ENCODE results near the gene LBX1.

LBX1 gene

GRCh38 chr10:101244321-101245050 lies 15.2 kb upstream of the LBX1 start:
- no peak for DNase-seq (ENCODE audit: extremely low read depth in 1 of 2, low read depth in 1 of 2)

GRCh38 chr10:101241840-101242707 lies 12.8 kb upstream of the LBX1 start:
- no peak for DNase-seq (ENCODE audit: extremely low read depth in 1 of 2, low read depth in 1 of 2)

GRCh38 chr10:101238732-101239105 lies 9.5 kb upstream of the LBX1 start:
- DNase-seq (ENCODE audit: extremely low read depth in 1 of 2, low read depth in 1 of 2) = no peak

GRCh38 chr10:101237982-101238731 lies 8.9 kb upstream of the LBX1 start:
- no peak for DNase-seq (ENCODE audit: extremely low read depth in 1 of 2, low read depth in 1 of 2)

GRCh38 chr10:101237081-101237981 lies 8.1 kb upstream of the LBX1 start:
- no peak for DNase-seq (ENCODE audit: extremely low read depth in 1 of 2, low read depth in 1 of 2)

GRCh38 chr10:101236376-101237080 lies 7.3 kb upstream of the LBX1 start:
- no peak for DNase-seq (ENCODE audit: extremely low read depth in 1 of 2, low read depth in 1 of 2)

GRCh38 chr10:101235766-101236165 lies 6.5 kb upstream of the LBX1 start:
- DNase-seq (ENCODE audit: extremely low read depth in 1 of 2, low read depth in 1 of 2) = no peak

- DNase-seq (ENCODE audit: extremely low read depth in 1 of 2, low read depth in 1 of 2) = no peak
Observed at GRCh38 chr10:101234333-101234732, 5.1 kb upstream of the LBX1 start.

GRCh38 chr10:101233863-101234262 lies 4.6 kb upstream of the LBX1 start:
- DNase-seq (ENCODE audit: extremely low read depth in 1 of 2, low read depth in 1 of 2) = no peak

- DNase-seq (ENCODE audit: extremely low read depth in 1 of 2, low read depth in 1 of 2) = no peak
Observed at GRCh38 chr10:101233443-101233842, 4.2 kb upstream of the LBX1 start.

GRCh38 chr10:101231912-101232689 lies 2.8 kb upstream of the LBX1 start:
- no peak for DNase-seq (ENCODE audit: extremely low read depth in 1 of 2, low read depth in 1 of 2)

GRCh38 chr10:101231092-101231491 lies 1.8 kb upstream of the LBX1 start:
- DNase-seq (ENCODE audit: extremely low read depth in 1 of 2, low read depth in 1 of 2) = no peak

- no peak for DNase-seq (ENCODE audit: extremely low read depth in 1 of 2, low read depth in 1 of 2)
Observed at GRCh38 chr10:101230183-101230917, 1.1 kb upstream of the LBX1 start.

GRCh38 chr10:101228966-101229265 lies 347 bp downstream of the LBX1 start:
- no peak for DNase-seq (ENCODE audit: extremely low read depth in 1 of 2, low read depth in 1 of 2)

- no peak for DNase-seq (ENCODE audit: extremely low read depth in 1 of 2, low read depth in 1 of 2)
Observed at GRCh38 chr10:101228153-101228965, 904 bp downstream of the LBX1 start.

- no peak for DNase-seq (ENCODE audit: extremely low read depth in 1 of 2, low read depth in 1 of 2)
Observed at GRCh38 chr10:101227429-101228152, 1.7 kb downstream of the LBX1 start.
